ENCODE data around the gene DNAJC8. TPM values are rescaled to one million over a fixed set of nuclear protein-coding genes. Genes with fewer than 3 reads are reported as not detected.

Gene DNAJC8
- total RNA-seq, 1 experiment from 2014 or later, result 61.4 TPM

GRCh38 chr1:28154078-28154594, 78.7 kb downstream of the DNAJC8 start:
- ChIA-PET POLR2A (ENCODE audit: unreplicated experiment) (interaction anchor here (0.6 kb wide), 1 partner anchor 40 kb away, joined by 8 read pairs; no protein-coding TSS in a partner anchor), CTCF (no interaction called here)
- Histone ChIP-seq H3K27me3 (ENCODE audit: insufficient read depth, low read depth) (no peaks in the 10 kb centered on the region), H3K36me3 (ENCODE audit: low read depth) (no peaks in the 10 kb centered on the region), H3K27ac (no peak overlapping the region), H3K4me3 (no peak overlapping the region), H3K9me2 (ENCODE audit: insufficient read depth) (no peaks in the 10 kb centered on the region), H3K4me1 (replicated peaks; ENCODE audit: insufficient read depth) (peaks cover 10% of the 10 kb centered on the region; the same call in 1 of the 2 replicates), H3K4me2 (no peak overlapping the region), H4K20me1 (ENCODE audit: insufficient read depth) (no peaks in the 10 kb centered on the region), H3K79me2 (ENCODE audit: low read depth) (no peaks in the 10 kb centered on the region), H2AFZ (no peak overlapping the region), H3F3A (ENCODE audit: insufficient read depth, low read depth) (no peaks in the 10 kb centered on the region; the same call in 1 of the 2 replicates), H3K9me3 (ENCODE audit: insufficient read depth, low read depth) (no peaks in the 10 kb centered on the region)
- intact Hi-C loops (cut with micrococcal nuclease; ENCODE audit: unreplicated experiment), result no loop called here
- DNase-seq, result no peak
- BruUV-seq (replicated peaks), result no TSS peak
- TF ChIP-seq, protein P1, sequence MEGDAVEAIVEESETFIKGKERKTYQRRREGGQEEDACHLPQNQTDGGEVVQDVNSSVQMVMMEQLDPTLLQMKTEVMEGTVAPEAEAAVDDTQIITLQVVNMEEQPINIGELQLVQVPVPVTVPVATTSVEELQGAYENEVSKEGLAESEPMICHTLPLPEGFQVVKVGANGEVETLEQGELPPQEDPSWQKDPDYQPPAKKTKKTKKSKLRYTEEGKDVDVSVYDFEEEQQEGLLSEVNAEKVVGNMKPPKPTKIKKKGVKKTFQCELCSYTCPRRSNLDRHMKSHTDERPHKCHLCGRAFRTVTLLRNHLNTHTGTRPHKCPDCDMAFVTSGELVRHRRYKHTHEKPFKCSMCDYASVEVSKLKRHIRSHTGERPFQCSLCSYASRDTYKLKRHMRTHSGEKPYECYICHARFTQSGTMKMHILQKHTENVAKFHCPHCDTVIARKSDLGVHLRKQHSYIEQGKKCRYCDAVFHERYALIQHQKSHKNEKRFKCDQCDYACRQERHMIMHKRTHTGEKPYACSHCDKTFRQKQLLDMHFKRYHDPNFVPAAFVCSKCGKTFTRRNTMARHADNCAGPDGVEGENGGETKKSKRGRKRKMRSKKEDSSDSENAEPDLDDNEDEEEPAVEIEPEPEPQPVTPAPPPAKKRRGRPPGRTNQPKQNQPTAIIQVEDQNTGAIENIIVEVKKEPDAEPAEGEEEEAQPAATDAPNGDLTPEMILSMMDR (conservative IDR thresholded peaks at IDR 0.05), result no peak

Other genes with a start within 250 kb of the DNAJC8 start
- gene EYA3, start 144.4 kb downstream of the DNAJC8 start, total RNA-seq (2021), result 9.6 and 19.0 TPM in 2 replicates
- gene PTAFR, start 56.3 kb downstream of the DNAJC8 start, total RNA-seq (2021), result 7.6 and 12.2 TPM in 2 replicates
- 125 and 146 TPM in 2 replicates for gene ATP5IF1, start 3.1 kb upstream of the DNAJC8 start, total RNA-seq (2021)
- gene SESN2, start 26.5 kb upstream of the DNAJC8 start, total RNA-seq (2021), result 10.3 and 12.2 TPM in 2 replicates
- gene MED18, start 96.0 kb upstream of the DNAJC8 start, total RNA-seq (2021), result 18.9 and 21.9 TPM in 2 replicates
- 33.2 and 45.1 TPM in 2 replicates for gene PHACTR4, start 136.7 kb upstream of the DNAJC8 start, total RNA-seq (2021)